SHP77 (cell line): ENCODE measurements around the gene DLX2.

Source experiments
- DNase-seq, 2 experiments: peaks; one replicate each; lab custom pipeline; 2025; lab: John Stamatoyannopoulos, UW

Gene DLX2

GRCh38 chr2:172107690-172108586, 5.2 kb upstream of the DLX2 start:
- DNase-seq = no peak

GRCh38 chr2:172106108-172106961, 3.6 kb upstream of the DLX2 start:
- DNase-seq = peak in 1 of 2 experiments; percentile 32

GRCh38 chr2:172105471-172106107, 2.9 kb upstream of the DLX2 start:
- no peak for DNase-seq

GRCh38 chr2:172103471-172104272, 972 bp upstream of the DLX2 start:
- DNase-seq = peak; percentile 51 to 71

- DNase-seq = peak in 1 of 2 experiments; percentile 40
Measured at GRCh38 chr2:172101821-172102390, 794 bp downstream of the DLX2 start.

GRCh38 chr2:172100935-172101820, 1.5 kb downstream of the DLX2 start:
- no peak for DNase-seq

GRCh38 chr2:172100080-172100934, 2.4 kb downstream of the DLX2 start:
- no peak for DNase-seq

- DNase-seq = no peak
Measured at GRCh38 chr2:172099472-172100079, 3.1 kb downstream of the DLX2 start.

GRCh38 chr2:172098650-172099471, 3.8 kb downstream of the DLX2 start:
- no peak for DNase-seq

GRCh38 chr2:172098287-172098649, 4.4 kb downstream of the DLX2 start:
- no peak for DNase-seq

GRCh38 chr2:172097557-172098131, 5.1 kb downstream of the DLX2 start:
- no peak for DNase-seq

- no peak for DNase-seq
Measured at GRCh38 chr2:172096626-172097547, 5.8 kb downstream of the DLX2 start.

- DNase-seq = no peak
Measured at GRCh38 chr2:172095905-172096625, 6.6 kb downstream of the DLX2 start.

GRCh38 chr2:172095146-172095904, 7.4 kb downstream of the DLX2 start:
- no peak for DNase-seq
